ENCODE results near the gene ACOX1. TPM values are rescaled to one million over a fixed set of nuclear protein-coding genes. Genes with fewer than 3 reads are reported as not detected.
A peak's percentile ranks its signal among the peaks of the same experiment; 100 is the strongest.

ACOX1 gene
- total RNA-seq, 1 donor from 2014 or later, result 52.9 TPM

GRCh38 chr17:75919611-75920010 lies 59.4 kb downstream of the ACOX1 start:
- Mint-ChIP-seq H3K4me3 (ENCODE audit: unreplicated experiment) (peak overlapping the region; percentile 57), H3K36me3 (ENCODE audit: unreplicated experiment) (no peaks in the 10 kb centered on the region), H3K27me3 (ENCODE audit: unreplicated experiment) (peaks cover 13% of the 10 kb centered on the region), H3K27ac (ENCODE audit: unreplicated experiment) (peak overlapping the region; percentile 22), H3K9me3 (ENCODE audit: unreplicated experiment) (peaks cover 12% of the 10 kb centered on the region), H3K4me1 (ENCODE audit: low read depth, unreplicated experiment) (peaks cover 11% of the 10 kb centered on the region)
- DNase-seq, result no peak
- no peak for TF ChIP-seq CTCF (IDR thresholded peaks at IDR 0.05; ENCODE audit: partially characterized antibody, unreplicated experiment)

- Mint-ChIP-seq H3K4me1 (ENCODE audit: low read depth, unreplicated experiment) (peaks cover 14% of the 10 kb centered on the region), H3K27ac (ENCODE audit: unreplicated experiment) (no peak overlapping the region), H3K36me3 (ENCODE audit: unreplicated experiment) (no peaks in the 10 kb centered on the region), H3K27me3 (ENCODE audit: unreplicated experiment) (peaks cover 13% of the 10 kb centered on the region), H3K9me3 (ENCODE audit: unreplicated experiment) (peaks cover 12% of the 10 kb centered on the region), H3K4me3 (ENCODE audit: unreplicated experiment) (no peak overlapping the region)
- DNase-seq, result no peak
- no peak for TF ChIP-seq CTCF (IDR thresholded peaks at IDR 0.05; ENCODE audit: partially characterized antibody, unreplicated experiment)
Observed at GRCh38 chr17:75917917-75918445, 61.0 kb downstream of the ACOX1 start.

- H3K27me3 Mint-ChIP-seq (ENCODE audit: unreplicated experiment), result peaks cover 10% of the 10 kb centered on the region
- peak overlapping the region; percentile 7 for H3K4me3 Mint-ChIP-seq (ENCODE audit: unreplicated experiment)
- peaks cover 11% of the 10 kb centered on the region for H3K4me1 Mint-ChIP-seq (ENCODE audit: low read depth, unreplicated experiment)
- TF ChIP-seq CTCF (IDR thresholded peaks at IDR 0.05; ENCODE audit: partially characterized antibody, unreplicated experiment), result no peak
- no peak for DNase-seq
- H3K27ac Mint-ChIP-seq (ENCODE audit: unreplicated experiment), result peak overlapping the region; percentile 59
- H3K9me3 Mint-ChIP-seq (ENCODE audit: unreplicated experiment), result peaks cover 12% of the 10 kb centered on the region
- no peaks in the 10 kb centered on the region for H3K36me3 Mint-ChIP-seq (ENCODE audit: unreplicated experiment)
Observed at GRCh38 chr17:75917141-75917916, 61.6 kb downstream of the ACOX1 start.

- Mint-ChIP-seq H3K4me1 (ENCODE audit: low read depth, unreplicated experiment) (peaks cover 9% of the 10 kb centered on the region), H3K27me3 (ENCODE audit: unreplicated experiment) (peaks cover 5% of the 10 kb centered on the region), H3K36me3 (ENCODE audit: unreplicated experiment) (no peaks in the 10 kb centered on the region), H3K27ac (ENCODE audit: unreplicated experiment) (no peak overlapping the region), H3K4me3 (ENCODE audit: unreplicated experiment) (no peak overlapping the region), H3K9me3 (ENCODE audit: unreplicated experiment) (peaks cover 9% of the 10 kb centered on the region)
- no peak for DNase-seq
- TF ChIP-seq CTCF (IDR thresholded peaks at IDR 0.05; ENCODE audit: partially characterized antibody, unreplicated experiment), result no peak
Observed at GRCh38 chr17:75915268-75915667, 63.7 kb downstream of the ACOX1 start.

GRCh38 chr17:75914643-75915267 lies 64.2 kb downstream of the ACOX1 start:
- H3K27me3 Mint-ChIP-seq (ENCODE audit: unreplicated experiment), result peaks cover 4% of the 10 kb centered on the region
- no peak for DNase-seq
- no peaks in the 10 kb centered on the region for H3K36me3 Mint-ChIP-seq (ENCODE audit: unreplicated experiment)
- peak overlapping the region; percentile 62 for H3K27ac Mint-ChIP-seq (ENCODE audit: unreplicated experiment)
- TF ChIP-seq CTCF (IDR thresholded peaks at IDR 0.05; ENCODE audit: partially characterized antibody, unreplicated experiment), result no peak
- H3K9me3 Mint-ChIP-seq (ENCODE audit: unreplicated experiment), result peaks cover 8% of the 10 kb centered on the region
- H3K4me1 Mint-ChIP-seq (ENCODE audit: low read depth, unreplicated experiment), result peaks cover 9% of the 10 kb centered on the region
- H3K4me3 Mint-ChIP-seq (ENCODE audit: unreplicated experiment), result peak overlapping the region; percentile 30

Data from glutamatergic neuron (in vitro differentiated cells).